GM12878 (cell line): ENCODE measurements around the gene IRF2BP1. TPM values are rescaled to one million over a fixed set of nuclear protein-coding genes. Genes with fewer than 3 reads are reported as not detected.

ENCODE experiments used
- ATAC-seq: fragments of 200-7000 bp; cut with Tn5 transposase; 3 replicates; pipeline ENCODE4 v1.9.1; 2020; ENCODE audit warnings: mild to moderate bottlenecking, moderate library complexity
- BruUV-seq: library from RNA; stranded (reverse); fragments of 400-500 nt; replicated peaks from 2 replicates; lab custom pipeline; 2021; lab: Mats Ljungman, UMichigan
- CTCF ChIA-PET: fragments of 300-600 bp; sonication (Branson Sonifier 250); formaldehyde crosslinking; extraction: SDS; loops from one replicate; lab custom pipeline; 2021; ENCODE audit warnings: inconsistent platforms; lab: Yijun Ruan, JAX
- POLR2A ChIA-PET: fragments of 350-600 bp; formaldehyde crosslinking; extraction: SDS; loops from one replicate; lab custom pipeline; 2021; ENCODE audit warnings: inconsistent platforms; lab: Charles Lee
- RAD21 ChIA-PET: fragments of 300-600 bp; sonication (Branson Sonifier 250); formaldehyde crosslinking; loops from one replicate; lab custom pipeline; 2023; ENCODE audit warnings: antibody characterized with exemption; ENCODE audit not compliant: unreplicated experiment; lab: Charles Lee
- SMC1A ChIA-PET: fragments of 300-600 bp; sonication (Branson Sonifier 250); formaldehyde crosslinking; loops from one replicate; lab custom pipeline; 2023; ENCODE audit not compliant: unreplicated experiment, uncharacterized antibody; lab: Charles Lee
- DNase-seq: peaks from one replicate; pipeline ENCODE4 v3.0.0-alpha.2; 2011; ENCODE audit warnings: low read depth, low spot score
- FAIRE-seq: peaks from 3 replicates; lab custom pipeline; 2011; peaks lifted over from hg19 to GRCh38; lab: Jason Lieb, UNC
- H2AFZ ChIP-seq: 2 replicates; pipeline ENCODE4 v1.6.0; 2011; ENCODE audit warnings: low read depth, low read length, control low read depth; ENCODE audit not compliant: control insufficient read depth
- H3K27ac ChIP-seq: 2 replicates; pipeline ENCODE4 v1.5.1; 2011; ENCODE audit warnings: control low read depth; ENCODE audit not compliant: control insufficient read depth, insufficient read depth
- H3K27me3 ChIP-seq, 2 experiments: replicated peaks in 1 of 2; 2 replicates each; pipeline versions ENCODE4 v1.6.0 to v1.6.1; 2011; ENCODE audit warnings: low read length in 1 of 2; ENCODE audit not compliant: control insufficient read depth in 2 of 2, insufficient read depth in 2 of 2
- H3K36me3 ChIP-seq, 2 experiments: 2 replicates each; pipeline ENCODE4 v1.5.1; 2011; ENCODE audit warnings: low read length in 1 of 2; ENCODE audit not compliant: control insufficient read depth in 2 of 2, insufficient read depth in 2 of 2
- H3K4me1 ChIP-seq: 2 replicates; pipeline ENCODE4 v1.6.1; 2011; ENCODE audit warnings: mild to moderate bottlenecking, low read length, moderate library complexity, mixed read lengths; ENCODE audit not compliant: control insufficient read depth, insufficient read depth
- H3K4me2 ChIP-seq: 2 replicates; pipeline ENCODE4 v1.6.0; 2011; ENCODE audit warnings: control low read depth; ENCODE audit not compliant: control insufficient read depth, insufficient read depth
- H3K4me3 ChIP-seq: fragments of 200-600 bp; sonication (generic); 2 replicates; pipeline ENCODE4 v1.5.1; 2016
- H3K79me2 ChIP-seq: 2 replicates; pipeline ENCODE4 v1.6.0; 2011; ENCODE audit warnings: low read length; ENCODE audit not compliant: control insufficient read depth, insufficient read depth
- H3K9ac ChIP-seq: 2 replicates; pipeline ENCODE4 v1.8.0; 2011; ENCODE audit warnings: low read length, control low read depth, mixed read lengths; ENCODE audit not compliant: control insufficient read depth, insufficient read depth
- H3K9me3 ChIP-seq: replicated peaks from 3 replicates; pipeline ENCODE4 v1.5.1; 2011; ENCODE audit warnings: mild to moderate bottlenecking, low read length; ENCODE audit not compliant: control insufficient read depth, insufficient read depth
- H4K20me1 ChIP-seq: 2 replicates; pipeline ENCODE4 v1.6.0; 2011; ENCODE audit not compliant: control insufficient read depth, insufficient read depth
- CHD1 ChIP-seq: IDR thresholded peaks from 2 replicates; pipeline ENCODE4 v1.6.1; 2012; ENCODE audit warnings: low read depth, low read length, improper control_type of control experiment
- ELK1 ChIP-seq: IDR thresholded peaks from 2 replicates; pipeline ENCODE4 v1.6.1; 2012; ENCODE audit warnings: low read depth, low read length, improper control_type of control experiment
- KAT2A ChIP-seq: conservative IDR thresholded peaks from 2 replicates; pipeline ENCODE4 v1.6.1; 2011; ENCODE audit warnings: low read depth, low read length; ENCODE audit not compliant: control insufficient read depth
- STAT1 ChIP-seq: fragments of 450-650 bp; conservative IDR thresholded peaks from 2 replicates; pipeline ENCODE4 v1.6.1; 2014; ENCODE audit warnings: antibody characterized with exemption, mild to moderate bottlenecking
- ZNF274 ChIP-seq: IDR thresholded peaks from one replicate; pipeline ENCODE4 v1.8.0; 2011; ENCODE audit not compliant: insufficient read length, insufficient read depth
- WGBS: methylation state at CpG from one replicate; pipeline ENCODE4 v1.1.6; 2016; ENCODE audit warnings: low lambda C conversion rate; ENCODE audit not compliant: insufficient replicate concordance, insufficient coverage; ENCODE audit errors: missing lambda C conversion rate; 5-methylcytosine and 5-hydroxymethylcytosine counted together
- in situ Hi-C: fragments of 300-500 bp; cut with MboI; formaldehyde crosslinking; loops from 9 replicates; pipeline ENCODE4 v1.14.3; 2018; ENCODE audit warnings: mixed read lengths
- intact Hi-C: fragments of 100-400 bp; cut with micrococcal nuclease; formaldehyde crosslinking; loops from one replicate; pipeline ENCODE4 v1.14.2; 2022; ENCODE audit not compliant: unreplicated experiment
- polyA plus RNA-seq, 11 experiments: library from polyadenylated mRNA; depleted of rRNA in 4 of 11; unstranded in 6 of 11; stranded (reverse) in 5 of 11; fragments of >200 nt; fragmentation: Nextera tagmentation in 4 of 11; fragmentation: Illumina TruSeq in 1 of 11; extraction: Ambion mirVana in 4 of 11; extraction: Trizol in 1 of 11; gene quantifications; 1 replicate in 1 of 11; 2 replicates in 10 of 11; pipeline versions ENCODE4 v1.2.1 to v1.2.3, GENCODE V29; 2011 to 2016; ENCODE audit warnings: inconsistent platforms in 2 of 11, missing spikeins in 2 of 11, low read depth in 1 of 11
- total RNA-seq, 4 experiments: library from RNA; depleted of rRNA in 3 of 4; stranded (reverse); fragments of >200 nt in 3 of 4; fragmentation: Illumina TruSeq in 1 of 4; extraction: Trizol in 1 of 4; gene quantifications; 2 replicates each; pipeline versions ENCODE4 v1.2.1 to v1.2.3, GENCODE V29; 2013 to 2021

The IRF2BP1 gene
- total and polyA plus RNA-seq, 10 of the 15 experiments (the other 5 are each of a cell fraction or from before 2014, with no cell fraction given), result 0.31 to 24.4 (median 4.4) TPM

- Histone ChIP-seq H3K4me2 (no peak overlapping the region), H3K27ac (no peak overlapping the region), H4K20me1 (no peaks in the 10 kb centered on the region), H3K36me3 (no peaks in the 10 kb centered on the region), H3K9ac (no peak overlapping the region), H3K79me2 (peaks cover 26% of the 10 kb centered on the region), H2AFZ (no peak overlapping the region), H3K4me1 (peaks cover 5% of the 10 kb centered on the region), H3K9me3 (no peaks in the 10 kb centered on the region), H3K4me3 (no peak overlapping the region), H3K27me3 (peaks cover 0 to 6% of the 10 kb centered on the region in 2 experiments; a peak in 2 of 4 replicates)
- FAIRE-seq (no peak), DNase-seq (no peak), ATAC-seq (no peak)
- in situ Hi-C loops (no loop called here), intact Hi-C loops (no loop called here)
- WGBS, result 15% methylated on average over 12 of the region's 12 CpGs
- no TSS peak for BruUV-seq
- TF ChIP-seq ELK1 (no peak), STAT1 (no peak), CHD1 (no peak), KAT2A (no peak), ZNF274 (no peak)
- SMC1A ChIA-PET, result interaction anchor here (0.8 to 10.0 kb wide), 6 partner anchors 8 to 38 kb away, joined by 3 to 98 read pairs (median 4); partner anchors contain the start of gene MYPOP
- RAD21 ChIA-PET, result interaction anchor here (0.5 to 5.2 kb wide), 10 partner anchors 11 to 755 kb away, joined by 3 to 159 read pairs (median 9); partner anchors contain the start of genes CCDC61, IRF2BP1, MYPOP and SIX5
- CTCF ChIA-PET, result interaction anchor here (0.5 to 9.2 kb wide), 12 partner anchors 12 to 1979 kb away, joined by 3 to 194 read pairs (median 3); partner anchors contain the start of genes IRF2BP1, MYPOP and SIX5
- POLR2A ChIA-PET, result interaction anchor here (0.7 to 8.2 kb wide), 7 partner anchors 9 to 95 kb away, joined by 3 to 178 read pairs (median 4); partner anchors contain the start of genes DMWD, IRF2BP1, MYPOP and SIX5
These were observed 21.3 kb downstream of the IRF2BP1 start for GRCh38 chr19:45864629-45865082.
